RWPE2 (cell line): Measurements from ENCODE around the gene SMIM36.
"Not testable (repeated sequence)": the region's sequence is repeated elsewhere in the genome, so short reads cannot be mapped to it uniquely, and the experiment has no call there.

Experiments
- ATAC-seq: fragments of 200-7000 bp; cut with Tn5 transposase; 3 replicates; pipeline ENCODE4 v1.9.1; 2021; ENCODE audit warnings: low read depth
- DNase-seq: peaks from one replicate; pipeline ENCODE4 v3.0.0-alpha.2; 2020; ENCODE audit warnings: low spot score
- H3K27ac ChIP-seq: fragments of 450-650 bp; 2 replicates; pipeline ENCODE4 v1.5.1; 2017; ENCODE audit warnings: mild to moderate bottlenecking; ENCODE audit not compliant: poor library complexity, severe bottlenecking
- H3K27me3 ChIP-seq: fragments of 250-450 bp; sonication (Bioruptor Pico); 2 replicates; pipeline ENCODE4 v1.5.1; 2021; ENCODE audit warnings: mild to moderate bottlenecking, moderate library complexity; ENCODE audit not compliant: insufficient read depth, poor library complexity, severe bottlenecking
- H3K36me3 ChIP-seq: fragments of 250-450 bp; sonication (Bioruptor Pico); 2 replicates; pipeline ENCODE4 v1.5.1; 2020; ENCODE audit warnings: low read depth, mild to moderate bottlenecking, moderate library complexity
- H3K4me1 ChIP-seq: fragments of 250-450 bp; sonication (Bioruptor Pico); 2 replicates; pipeline ENCODE4 v1.5.1; 2021; ENCODE audit warnings: mild to moderate bottlenecking, moderate library complexity; ENCODE audit not compliant: insufficient read depth, poor library complexity, severe bottlenecking
- H3K4me3 ChIP-seq: fragments of 250-450 bp; sonication (Bioruptor Pico); 2 replicates; pipeline ENCODE4 v1.5.1; 2021; ENCODE audit warnings: mild to moderate bottlenecking, moderate library complexity; ENCODE audit not compliant: severe bottlenecking
- H3K9me3 ChIP-seq: fragments of 250-450 bp; sonication (Bioruptor Pico); 2 replicates; pipeline ENCODE4 v1.5.1; 2021; ENCODE audit warnings: mild to moderate bottlenecking, moderate library complexity; ENCODE audit not compliant: severe bottlenecking
- CTCF ChIP-seq: fragments of 450-650 bp; IDR thresholded peaks from one replicate; pipeline ENCODE4 v1.5.1; 2017; ENCODE audit warnings: mild to moderate bottlenecking, moderate library complexity; ENCODE audit not compliant: poor library complexity, severe bottlenecking

Gene SMIM36

GRCh38 chr17:55513885-55514590, 2.8 kb upstream of the SMIM36 start:
- no peaks in the 10 kb centered on the region for H3K27me3 ChIP-seq
- no peaks in the 10 kb centered on the region for H3K36me3 ChIP-seq
- H3K9me3 ChIP-seq = no peaks in the 10 kb centered on the region
- ATAC-seq (peak; percentile 56; the same call in 2 of the 3 replicates), DNase-seq (no peak)
- peak; percentile 95 for TF ChIP-seq CTCF
- H3K4me3 ChIP-seq = no peak overlapping the region
- H3K4me1 ChIP-seq = no peaks in the 10 kb centered on the region
- H3K27ac ChIP-seq = no peak overlapping the region

DNA sequence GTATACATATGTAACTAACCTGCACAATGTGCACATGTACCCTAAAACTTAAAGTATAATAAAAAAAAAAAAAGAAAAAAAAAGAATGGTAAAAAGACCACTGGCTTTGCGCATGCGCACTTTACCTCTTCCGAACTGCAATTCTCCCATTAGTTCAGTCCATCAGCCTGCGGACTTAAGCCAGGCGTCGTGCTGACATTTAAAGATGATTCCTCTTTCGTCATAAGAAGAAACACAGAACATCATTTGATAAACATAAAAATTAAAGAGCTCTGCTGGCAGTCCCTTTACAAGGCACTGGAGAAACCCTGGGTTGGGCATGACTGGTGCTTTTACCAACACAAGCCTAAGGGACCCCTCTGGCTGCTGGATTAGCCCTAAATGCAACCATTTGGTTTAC, 3.6 kb downstream of the SMIM36 start:
- not testable (repeated sequence) for H3K4me1 ChIP-seq, H3K27ac ChIP-seq, DNase-seq, ATAC-seq, H3K9me3 ChIP-seq, H3K4me3 ChIP-seq, H3K27me3 ChIP-seq, H3K36me3 ChIP-seq

DNA sequence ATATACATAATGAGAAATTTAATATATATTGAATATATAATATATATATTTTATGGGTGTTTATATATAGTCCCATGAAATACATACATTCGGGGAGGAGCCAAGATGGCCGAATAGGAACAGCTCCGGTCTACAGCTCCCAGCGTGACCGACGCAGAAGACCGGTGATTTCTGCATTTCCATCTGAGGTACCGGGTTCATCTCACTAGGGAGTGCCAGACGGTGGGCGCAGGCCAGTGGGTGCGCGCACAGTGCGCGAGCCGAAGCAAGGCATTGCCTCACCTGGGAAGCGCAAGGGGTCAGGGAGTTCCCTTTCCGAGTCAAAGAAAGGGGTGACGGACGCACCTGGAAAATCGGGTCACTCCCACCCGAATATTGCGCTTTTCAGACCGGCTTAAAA, 9.6 kb downstream of the SMIM36 start:
- not testable (repeated sequence) for H3K9me3 ChIP-seq

GRCh38 chr17:55500103-55500502, 11.1 kb downstream of the SMIM36 start:
- no peak overlapping the region for H3K4me3 ChIP-seq
- no peak overlapping the region for H3K27ac ChIP-seq
- H3K4me1 ChIP-seq = peaks cover 14% of the 10 kb centered on the region
- TF ChIP-seq CTCF = no peak
- no peaks in the 10 kb centered on the region for H3K9me3 ChIP-seq
- ATAC-seq (no peak), DNase-seq (no peak)
- no peaks in the 10 kb centered on the region for H3K27me3 ChIP-seq
- H3K36me3 ChIP-seq = no peaks in the 10 kb centered on the region

More for the DNA sequence above, 9.6 kb downstream of the SMIM36 start:
- H3K4me3 ChIP-seq, H3K4me1 ChIP-seq, H3K36me3 ChIP-seq, DNase-seq, H3K27ac ChIP-seq, H3K27me3 ChIP-seq, ATAC-seq: not testable (repeated sequence)

GRCh38 chr17:55496094-55496881, 15.0 kb downstream of the SMIM36 start:
- no peak for TF ChIP-seq CTCF
- Histone ChIP-seq H3K9me3 (no peaks in the 10 kb centered on the region), H3K27ac (no peak overlapping the region), H3K4me1 (peaks cover 12% of the 10 kb centered on the region), H3K4me3 (no peak overlapping the region), H3K36me3 (no peaks in the 10 kb centered on the region), H3K27me3 (no peaks in the 10 kb centered on the region)
- ATAC-seq (peak; percentile 65), DNase-seq (no peak)
